HepG2 (cell line): ENCODE results near the gene CUL4B. TPM values are rescaled to one million over a fixed set of nuclear protein-coding genes. Genes with fewer than 3 reads are reported as not detected.
A peak's percentile ranks its signal among the peaks of the same experiment; 100 is the strongest.

Experiments used
- BRCA1 ChIP-seq: sonication (generic); formaldehyde crosslinking; IDR thresholded peaks from 2 replicates; pipeline ENCODE4 v1.4.0; 2020; ENCODE audit warnings: missing genetic modification reagents
- CAMTA2 ChIP-seq: sonication (generic); formaldehyde crosslinking; IDR thresholded peaks from 2 replicates; pipeline ENCODE4 v1.4.0; 2020; ENCODE audit warnings: mild to moderate bottlenecking, missing genetic modification reagents, borderline replicate concordance
- CC2D1A ChIP-seq: sonication (generic); formaldehyde crosslinking; IDR thresholded peaks from 2 replicates; pipeline ENCODE4 v1.8.1; 2023; ENCODE audit warnings: mild to moderate bottlenecking, missing genetic modification reagents
- CEBPB ChIP-seq: IDR thresholded peaks from 2 replicates; pipeline ENCODE4 v1.6.1; 2011; ENCODE audit warnings: low read depth, low read length, improper control_type of control experiment, borderline replicate concordance
- ERF ChIP-seq: IDR thresholded peaks from 2 replicates; pipeline ENCODE4 v1.6.1; 2018; ENCODE audit warnings: missing biosample characterization, missing genetic modification reagents
- KLF6 ChIP-seq: IDR thresholded peaks from 2 replicates; pipeline ENCODE4 v1.8.0; 2016; ENCODE audit warnings: missing biosample characterization, missing genetic modification reagents
- MIXL1 ChIP-seq: IDR thresholded peaks from 2 replicates; pipeline ENCODE4 v1.6.1; 2016
- NFIC ChIP-seq: IDR thresholded peaks from 2 replicates; pipeline ENCODE4 v1.6.1; 2012; ENCODE audit warnings: mild to moderate bottlenecking, low read length, inconsistent platforms
- POGK ChIP-seq: sonication (generic); formaldehyde crosslinking; conservative IDR thresholded peaks from 2 replicates; pipeline ENCODE4 v1.8.0; 2022; ENCODE audit warnings: mild to moderate bottlenecking, moderate library complexity, missing genetic modification reagents
- POLR2AphosphoS5 ChIP-seq: IDR thresholded peaks from 2 replicates; pipeline ENCODE4 v1.6.1; 2012; ENCODE audit warnings: low read depth, low read length
- RARG ChIP-seq: sonication (generic); formaldehyde crosslinking; IDR thresholded peaks from 2 replicates; pipeline ENCODE4 v1.4.0; 2020; ENCODE audit warnings: low read depth, mild to moderate bottlenecking, missing genetic modification reagents
- SKIL ChIP-seq: sonication (generic); formaldehyde crosslinking; IDR thresholded peaks from 2 replicates; pipeline ENCODE4 v1.8.0; 2022; ENCODE audit warnings: missing genetic modification reagents, mild to moderate bottlenecking, moderate library complexity, borderline replicate concordance
- SMAD3 ChIP-seq: sonication (generic); formaldehyde crosslinking; IDR thresholded peaks from 2 replicates; pipeline ENCODE4 v1.4.0; 2020; ENCODE audit warnings: missing genetic modification reagents
- SMAD9 ChIP-seq: sonication (generic); formaldehyde crosslinking; IDR thresholded peaks from 2 replicates; pipeline ENCODE4 v1.5.1; 2020; ENCODE audit warnings: mild to moderate bottlenecking, missing genetic modification reagents
- ZBTB2 ChIP-seq: sonication (generic); formaldehyde crosslinking; IDR thresholded peaks from 2 replicates; pipeline ENCODE4 v1.8.0; 2022; ENCODE audit warnings: low read depth, missing genetic modification reagents
- ZGPAT ChIP-seq: IDR thresholded peaks from 2 replicates; pipeline ENCODE4 v1.6.1; 2016; ENCODE audit warnings: mild to moderate bottlenecking
- ZNF275 ChIP-seq: sonication (generic); formaldehyde crosslinking; IDR thresholded peaks from 2 replicates; pipeline ENCODE4 v1.8.0; 2022; ENCODE audit warnings: missing genetic modification reagents, mild to moderate bottlenecking, inconsistent platforms, borderline replicate concordance
- ZNF350 ChIP-seq: sonication (generic); formaldehyde crosslinking; IDR thresholded peaks from 2 replicates; pipeline ENCODE4 v1.4.0; 2020; ENCODE audit warnings: mild to moderate bottlenecking, low read depth, missing genetic modification reagents, borderline replicate concordance
- ZNF414 ChIP-seq: sonication (generic); formaldehyde crosslinking; IDR thresholded peaks from 2 replicates; pipeline ENCODE4 v1.5.0; 2020; ENCODE audit warnings: missing genetic modification reagents
- ZSCAN12 ChIP-seq: sonication (generic); formaldehyde crosslinking; IDR thresholded peaks from 2 replicates; pipeline ENCODE4 v1.9.0; 2021; ENCODE audit warnings: mild to moderate bottlenecking, missing genetic modification reagents
- polyA plus RNA-seq, 8 experiments: library from polyadenylated mRNA; depleted of rRNA in 3 of 8; stranded (reverse) in 7 of 8; unstranded in 1 of 8; fragments of >200 nt; fragmentation: Illumina TruSeq in 4 of 8; extraction: Trizol in 4 of 8; gene quantifications; 2 replicates each; pipeline versions ENCODE4 v1.2.1 to v1.2.3, GENCODE V29; 2011 to 2016; ENCODE audit warnings: low read depth in 4 of 8, missing spikeins in 1 of 8, mixed read lengths in 1 of 8; ENCODE audit not compliant: insufficient read depth in 1 of 8
- total RNA-seq, 5 experiments: library from RNA; depleted of rRNA; stranded (reverse); fragments of >200 nt; fragmentation: Illumina TruSeq; extraction: Trizol; gene quantifications; 2 replicates each; pipeline ENCODE4 v1.2.3, GENCODE V29; 2016; ENCODE audit warnings: low read depth in 1 of 5

The CUL4B gene
- total and polyA plus RNA-seq, 2 of the 13 experiments (the other 11 are each of a cell fraction or from before 2014, with no cell fraction given) = 21.6 to 28.5 TPM

GRCh38 chrX:120560842-120561633 is at the start of gene CUL4B (continued):
- TF ChIP-seq ZGPAT (CRISPR knock-in tag) (0 out of 2 replicates have a peak, but pooled peaks have one; percentile 30), ZBTB2 (no peak), RARG (CRISPR knock-in tag) (no peak), ZNF350 (CRISPR knock-in tag) (0 out of 2 replicates have a peak, but pooled peaks have one; percentile 33), KLF6 (CRISPR knock-in tag) (no peak; the same call in 1 of the 2 replicates), CAMTA2 (CRISPR knock-in tag) (no peak), POLR2AphosphoS5 (peak; percentile 55; the same call in 1 of the 2 replicates), POGK (0 out of 2 replicates have a peak, but pooled peaks have one; percentile 29), MIXL1 (CRISPR knock-in tag) (no peak), ZNF275 (CRISPR knock-in tag) (peak; percentile 27; the same call in 1 of the 2 replicates), SMAD9 (no peak), CC2D1A (no peak), SKIL (CRISPR knock-in tag) (0 out of 2 replicates have a peak, but pooled peaks have one; percentile 27), BRCA1 (CRISPR knock-in tag) (no peak), SMAD3 (CRISPR knock-in tag) (no peak), CEBPB (no peak), ZNF414 (no peak), ZSCAN12 (CRISPR knock-in tag) (no peak), NFIC (no peak), ERF (CRISPR knock-in tag) (no peak)
